SK-N-SH (cell line): ENCODE data around the gene CYP4B1. TPM values are rescaled to one million over a fixed set of nuclear protein-coding genes. Genes with fewer than 3 reads are reported as not detected.

Experiments used
- CTCF ChIA-PET: fragments of 300-600, 350-600 bp; formaldehyde crosslinking; extraction: SDS; loops from one replicate; lab custom pipeline; 2021; lab: Yijun Ruan, JAX
- POLR2A ChIA-PET: fragments of 350-600 bp; sonication (Branson Sonifier 250); formaldehyde crosslinking; extraction: SDS; loops from one replicate; lab custom pipeline; 2020; ENCODE audit warnings: antibody characterized with exemption, inconsistent platforms; lab: Yijun Ruan, JAX
- DNase-seq: peaks from one replicate; pipeline ENCODE4 v3.0.0; 2012
- H2AFZ ChIP-seq: fragments of 200-600 bp; sonication (generic); 2 replicates; pipeline ENCODE4 v1.8.1; 2016; ENCODE audit warnings: antibody characterized with exemption, mild to moderate bottlenecking, low read depth
- H3F3A ChIP-seq: fragments of 200-600 bp; sonication (generic); replicated peaks from 2 replicates; pipeline ENCODE3; 2016; ENCODE audit warnings: antibody characterized with exemption, mild to moderate bottlenecking; ENCODE audit not compliant: insufficient read depth
- H3K27ac ChIP-seq, 2 experiments: fragments of 200-500 bp in 1 of 2; fragments of 200-600 bp in 1 of 2; sonication (Bioruptor generic) in 1 of 2; sonication (generic), shearing (Covaris generic) in 1 of 2; 2 replicates each; pipeline versions ENCODE4 v1.5.1 to v1.6.1; 2014 to 2016; ENCODE audit warnings: low read depth in 2 of 2, inconsistent platforms in 1 of 2, low read length in 1 of 2, mild to moderate bottlenecking in 1 of 2, mixed read lengths in 1 of 2
- H3K27me3 ChIP-seq: fragments of 200-600 bp; sonication (generic), shearing (Covaris generic); 2 replicates; pipeline ENCODE4 v1.6.1; 2016; ENCODE audit warnings: mixed run types; ENCODE audit not compliant: insufficient read depth
- H3K36me3 ChIP-seq, 2 experiments: fragments of 200-500 bp in 1 of 2; fragments of 200-600 bp in 1 of 2; sonication (Bioruptor generic) in 1 of 2; sonication (generic) in 1 of 2; replicated peaks in 1 of 2; 2 replicates each; pipeline versions ENCODE3 to v1.5.1; 2014 to 2016; ENCODE audit warnings: low read length in 1 of 2, mild to moderate bottlenecking in 1 of 2; ENCODE audit not compliant: insufficient read depth in 2 of 2, control insufficient read depth in 1 of 2
- H3K4me1 ChIP-seq, 2 experiments: fragments of 200-500 bp in 1 of 2; fragments of 200-600 bp in 1 of 2; sonication (Bioruptor generic) in 1 of 2; sonication (generic), shearing (Covaris generic) in 1 of 2; 2 replicates each; pipeline versions ENCODE4 v1.5.1 to v1.6.1; 2014 to 2016; ENCODE audit warnings: low read depth in 1 of 2, low read length in 1 of 2, mixed run types in 1 of 2; ENCODE audit not compliant: insufficient read depth in 2 of 2, control insufficient read depth in 1 of 2
- H3K4me2 ChIP-seq: fragments of 200-600 bp; sonication (generic), shearing (Covaris generic); 2 replicates; pipeline ENCODE4 v1.6.1; 2017; ENCODE audit warnings: mixed run types
- H3K4me3 ChIP-seq, 2 experiments: fragments of 200-500 bp in 1 of 2; fragments of 200-600 bp in 1 of 2; sonication (Bioruptor generic) in 1 of 2; sonication (generic), shearing (Covaris generic) in 1 of 2; 2 replicates each; pipeline versions ENCODE4 v1.5.1 to v1.8.1; 2014 to 2016; ENCODE audit warnings: low read depth in 2 of 2, inconsistent platforms in 1 of 2, low read length in 1 of 2, mild to moderate bottlenecking in 1 of 2, mixed read lengths in 1 of 2, moderate library complexity in 1 of 2
- H3K79me2 ChIP-seq: fragments of 200-600 bp; sonication (generic); 2 replicates; pipeline ENCODE4 v1.8.1; 2017; ENCODE audit warnings: mild to moderate bottlenecking; ENCODE audit not compliant: insufficient read depth
- H3K9ac ChIP-seq: fragments of 200-600 bp; sonication (generic); 2 replicates; pipeline ENCODE4 v1.6.1; 2017; ENCODE audit warnings: mixed run types
- H3K9me2 ChIP-seq: fragments of 200-600 bp; sonication (generic); 2 replicates; pipeline ENCODE4 v1.6.1; 2017; ENCODE audit warnings: mixed run types
- H3K9me3 ChIP-seq: fragments of 200-600 bp; sonication (generic); 2 replicates; pipeline ENCODE4 v1.6.1; 2017; ENCODE audit warnings: mixed run types, mild to moderate bottlenecking, moderate library complexity
- H4K20me1 ChIP-seq: fragments of 200-600 bp; sonication (generic); 2 replicates; pipeline ENCODE4 v1.6.1; 2017; ENCODE audit warnings: mild to moderate bottlenecking, mixed run types; ENCODE audit not compliant: insufficient read depth
- CTCF ChIP-seq: fragments of 200-600 bp; sonication (generic); IDR thresholded peaks from 2 replicates; pipeline ENCODE4 v1.6.1; 2017; ENCODE audit warnings: antibody characterized with exemption, mild to moderate bottlenecking, moderate library complexity
- ELF1 ChIP-seq: IDR thresholded peaks from 2 replicates; pipeline ENCODE4 v1.4.0; 2012
- EZH2phosphoT487 ChIP-seq: fragments of 200-600 bp; sonication (generic); IDR thresholded peaks from 2 replicates; pipeline ENCODE4 v1.6.1; 2017; ENCODE audit warnings: low read depth, mixed run types, mild to moderate bottlenecking, antibody characterized with exemption, moderate library complexity, borderline replicate concordance
- FOSL2 ChIP-seq: IDR thresholded peaks from 2 replicates; pipeline ENCODE4 v1.4.0; 2012; ENCODE audit warnings: low read depth, mild to moderate bottlenecking, moderate library complexity, borderline replicate concordance
- FOXM1 ChIP-seq: IDR thresholded peaks from 2 replicates; pipeline ENCODE4 v1.4.0; 2012; ENCODE audit warnings: low read depth, mild to moderate bottlenecking
- GABPA ChIP-seq: IDR thresholded peaks from 2 replicates; pipeline ENCODE4 v1.4.0; 2012; ENCODE audit warnings: low read depth, mild to moderate bottlenecking
- GATA2 ChIP-seq: sonication (generic); formaldehyde crosslinking; IDR thresholded peaks from 2 replicates; pipeline ENCODE4 v1.5.0; 2020; ENCODE audit warnings: mild to moderate bottlenecking, missing genetic modification reagents
- IRF3 ChIP-seq: fragments of 150-350 bp; IDR thresholded peaks from 2 replicates; pipeline ENCODE4 v1.6.1; 2016; ENCODE audit warnings: mild to moderate bottlenecking, low read depth, low read length
- JUND ChIP-seq: IDR thresholded peaks from 2 replicates; pipeline ENCODE4 v1.4.0; 2012
- MAX ChIP-seq: IDR thresholded peaks from 2 replicates; pipeline ENCODE4 v1.4.0; 2012; ENCODE audit warnings: low read depth
- MEF2A ChIP-seq: IDR thresholded peaks from 2 replicates; pipeline ENCODE4 v1.4.0; 2012; ENCODE audit warnings: low read depth, borderline replicate concordance
- NRF1 ChIP-seq: IDR thresholded peaks from 2 replicates; pipeline ENCODE4 v1.6.1; 2012; ENCODE audit warnings: low read depth, mild to moderate bottlenecking, low read length
- PBX3 ChIP-seq: IDR thresholded peaks from 2 replicates; pipeline ENCODE4; 2012
- RAD21 ChIP-seq: IDR thresholded peaks from 2 replicates; pipeline ENCODE4 v1.6.1; 2012; ENCODE audit warnings: mild to moderate bottlenecking, low read length
- RFX5 ChIP-seq: IDR thresholded peaks from 2 replicates; pipeline ENCODE4 v1.6.1; 2012; ENCODE audit warnings: mild to moderate bottlenecking, improper control_type of control experiment, low read length
- SIN3A ChIP-seq: IDR thresholded peaks from 2 replicates; pipeline ENCODE4 v1.6.1; 2012; ENCODE audit warnings: low read depth, mild to moderate bottlenecking, low read length, moderate library complexity, borderline replicate concordance
- SMC3 ChIP-seq: IDR thresholded peaks from 2 replicates; pipeline ENCODE4 v1.6.1; 2012; ENCODE audit warnings: low read depth, low read length, improper control_type of control experiment
- TCF12 ChIP-seq: IDR thresholded peaks from 2 replicates; pipeline ENCODE4 v1.4.0; 2012
- USF1 ChIP-seq: IDR thresholded peaks from 2 replicates; pipeline ENCODE4 v1.4.0; 2012; ENCODE audit warnings: low read depth, borderline replicate concordance
- WGBS: methylation state at CpG from one replicate; pipeline ENCODE4 v1.1.6; 2017; ENCODE audit warnings: low lambda C conversion rate; 5-methylcytosine and 5-hydroxymethylcytosine counted together
- polyA plus RNA-seq, 3 experiments: library from polyadenylated mRNA; depleted of rRNA; stranded (reverse); fragments of >200 nt; gene quantifications; 2 replicates each; pipeline ENCODE4 v1.2.3, GENCODE V29; 2012

CYP4B1 gene
- polyA plus RNA-seq, 1 of the 3 experiments (the other 2 are of a cell fraction) = not detected

GRCh38 chr1:46804027-46804889, 5.4 kb downstream of the CYP4B1 start:
- no peak for DNase-seq
- no peak overlapping the region for H3K9ac ChIP-seq
- no peaks in the 10 kb centered on the region for H4K20me1 ChIP-seq
- no peak overlapping the region for H2AFZ ChIP-seq
- no peaks in the 10 kb centered on the region for H3K9me3 ChIP-seq
- H3K27me3 ChIP-seq = no peaks in the 10 kb centered on the region
- no peaks in the 10 kb centered on the region for H3K9me2 ChIP-seq
- no peak for TF ChIP-seq EZH2phosphoT487
- no peak for TF ChIP-seq PBX3
- TF ChIP-seq SIN3A = no peak
- no peak for TF ChIP-seq TCF12
- TF ChIP-seq NRF1 = no peak
- TF ChIP-seq JUND = no peak
- TF ChIP-seq RFX5 = no peak
- no peak for TF ChIP-seq MEF2A
- TF ChIP-seq ELF1 = no peak
- no peak for TF ChIP-seq SMC3
- no peak for TF ChIP-seq USF1
- no peak for TF ChIP-seq CTCF
- TF ChIP-seq FOSL2 = no peak
- no peak for TF ChIP-seq FOXM1
- TF ChIP-seq GABPA = no peak
- no peak for TF ChIP-seq IRF3
- no peak for TF ChIP-seq MAX
- TF ChIP-seq RAD21 = no peak
- TF ChIP-seq GATA2 (CRISPR knock-in tag) = no peak
- no peaks in the 10 kb centered on the region for H3K4me1 ChIP-seq
- no peak overlapping the region for H3K27ac ChIP-seq
- WGBS = 10% methylated on average over 2 of the region's 2 CpGs
- H3K79me2 ChIP-seq = no peaks in the 10 kb centered on the region
- H3K36me3 ChIP-seq = no peaks in the 10 kb centered on the region
- no peaks in the 10 kb centered on the region for H3F3A ChIP-seq
- ChIA-PET CTCF (no interaction called here), POLR2A (no interaction called here)
- no peak overlapping the region for H3K4me3 ChIP-seq
- no peak overlapping the region for H3K4me2 ChIP-seq
